GM12874 (cell line): ENCODE data around the gene FCHO2.

Source experiments
- CTCF ChIP-seq: IDR thresholded peaks from 2 replicates; pipeline ENCODE4 v1.5.1; 2011; ENCODE audit warnings: low read depth, mild to moderate bottlenecking, control low read depth, low read length, moderate library complexity; ENCODE audit not compliant: insufficient read depth

The FCHO2 gene

DNA sequence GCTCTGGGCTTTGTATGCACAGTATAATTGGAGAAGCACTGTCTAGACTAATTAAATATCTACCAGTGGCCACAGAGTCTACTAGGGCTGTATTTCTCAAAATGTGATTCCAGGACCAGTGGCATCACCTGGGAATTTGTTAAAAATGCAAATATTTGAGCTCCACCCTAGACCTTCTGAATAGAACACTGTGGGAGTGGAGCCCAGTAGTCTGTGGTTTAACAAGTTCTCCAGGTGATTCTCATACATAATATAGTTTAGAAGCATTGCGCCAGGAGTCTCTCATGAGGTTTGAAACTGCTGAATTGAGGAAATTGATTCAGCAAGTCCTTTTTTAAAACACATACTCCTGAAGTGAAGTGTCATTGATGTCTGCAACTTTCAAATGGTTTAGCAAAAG is 74.7 kb downstream of the FCHO2 start:
- no peak for TF ChIP-seq CTCF

DNA sequence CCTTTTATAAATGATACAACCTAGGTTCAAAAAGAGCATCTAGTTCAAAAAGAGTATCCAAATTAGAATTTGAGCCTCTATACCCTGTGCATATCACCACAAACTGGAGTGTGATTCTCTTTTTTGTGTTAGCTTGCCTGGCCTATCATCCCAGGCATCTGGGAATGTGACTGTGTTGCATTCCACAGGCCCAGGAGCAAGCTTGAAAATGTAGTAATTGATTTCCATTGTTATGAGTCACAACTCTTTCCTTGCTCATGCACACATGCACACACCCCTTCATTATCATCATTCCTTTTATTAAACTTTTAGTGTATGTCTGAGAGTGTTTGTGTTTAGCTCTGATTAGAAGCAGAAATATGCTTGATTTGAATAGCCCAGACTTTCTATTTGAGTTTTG is 75.2 kb downstream of the FCHO2 start:
- TF ChIP-seq CTCF = no peak

DNA sequence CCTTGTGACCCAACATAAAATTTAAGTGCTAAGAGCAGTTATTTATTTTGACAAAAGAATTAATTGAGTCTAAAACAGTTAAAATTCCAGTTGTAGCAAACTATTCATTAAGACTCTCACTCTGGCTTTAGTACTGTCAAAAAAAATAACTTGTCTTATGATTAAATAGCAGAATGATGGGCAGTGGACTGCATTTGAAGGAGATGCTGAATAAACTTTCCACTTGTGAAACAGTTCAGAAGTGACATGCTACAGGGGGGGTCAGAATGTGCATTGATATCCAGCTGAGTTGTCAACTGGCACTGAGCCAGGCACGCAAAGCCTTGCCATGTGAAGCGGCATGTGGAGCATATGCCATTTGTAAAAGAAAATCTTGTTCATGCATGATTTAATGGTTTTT is 76.0 kb downstream of the FCHO2 start:
- TF ChIP-seq CTCF = no peak

DNA sequence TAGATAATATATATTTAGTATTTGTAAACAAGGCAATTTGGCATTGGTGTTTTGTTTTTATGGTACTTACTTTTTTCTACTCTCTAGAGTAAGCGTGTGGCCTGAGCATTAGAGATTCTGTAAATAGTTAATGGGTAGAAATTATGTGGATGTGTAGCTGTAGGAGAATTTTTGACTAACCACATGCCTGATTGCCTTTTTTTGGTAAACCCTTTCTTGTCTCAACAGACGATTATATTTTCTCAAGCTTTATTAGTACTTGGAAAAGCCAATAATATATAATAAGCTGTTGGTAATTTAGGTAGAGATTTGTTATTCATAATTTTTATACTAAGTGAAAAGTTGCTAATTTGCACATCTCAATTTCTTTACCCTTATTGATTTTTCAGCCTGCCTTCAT is 76.8 kb downstream of the FCHO2 start:
- no peak for TF ChIP-seq CTCF

GRCh38 chr5:73037545-73037944 is 81.7 kb downstream of the FCHO2 start:
- TF ChIP-seq CTCF = no peak

DNA sequence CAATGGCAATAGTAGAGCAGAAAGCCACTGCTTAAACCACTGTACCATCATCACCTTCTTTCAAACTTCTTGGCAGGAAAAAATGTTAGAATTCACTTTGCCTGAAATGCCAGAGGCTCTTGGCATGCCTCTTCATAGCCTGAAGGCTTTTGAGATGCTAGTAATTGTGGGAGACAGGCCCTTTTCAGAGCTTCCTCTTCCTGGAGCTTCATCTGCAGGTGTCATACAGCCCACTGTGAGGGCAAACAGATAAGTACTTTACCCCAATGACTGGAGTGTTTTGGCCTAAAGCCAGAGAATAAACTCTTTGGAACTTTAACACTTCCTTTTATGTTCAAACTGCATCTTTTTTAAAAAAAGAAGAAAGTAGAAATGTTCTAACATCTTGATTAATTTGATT is 83.2 kb downstream of the FCHO2 start:
- TF ChIP-seq CTCF = no peak

GRCh38 chr5:73042993-73043392 is 87.2 kb downstream of the FCHO2 start:
- TF ChIP-seq CTCF = no peak

DNA sequence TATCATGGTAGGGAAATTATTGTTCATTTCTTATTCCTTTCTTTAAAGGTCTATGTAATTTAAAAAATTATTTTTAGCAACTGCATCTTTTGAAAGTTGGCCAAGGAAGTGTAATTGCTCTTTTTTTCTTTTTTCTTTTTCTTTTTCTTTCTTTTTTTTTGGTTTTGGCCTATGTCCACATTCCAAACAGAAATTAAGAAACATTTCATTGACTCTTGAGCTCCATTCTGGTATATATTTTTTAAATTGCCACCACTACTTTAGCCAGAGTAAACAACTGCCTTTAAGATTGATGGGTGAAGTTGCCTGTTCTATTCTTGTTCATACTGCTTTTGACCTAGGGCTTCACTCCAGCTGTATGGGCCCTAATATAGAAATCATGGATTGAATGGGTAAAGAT is 88.7 kb downstream of the FCHO2 start:
- no peak for TF ChIP-seq CTCF
